VCaP (cell line): ENCODE data around the gene DDX3X.
"Not testable (repeated sequence)": the region's sequence is repeated elsewhere in the genome, so short reads cannot be mapped to it uniquely, and the experiment has no call there.

Experiments
- H3K27ac ChIP-seq: fragments of 450-650 bp; 2 replicates; pipeline ENCODE4 v1.5.1; 2017
- CTCF ChIP-seq: fragments of 450-650 bp; conservative IDR thresholded peaks from 2 replicates; pipeline ENCODE4 v1.5.1; 2017; ENCODE audit warnings: mild to moderate bottlenecking, moderate library complexity

The DDX3X gene

GRCh38 chrX:41350150-41350975 is 16.4 kb downstream of the DDX3X start:
- H3K27ac ChIP-seq = no peak overlapping the region
- TF ChIP-seq CTCF = no peak

GRCh38 chrX:41350976-41351569 is 17.1 kb downstream of the DDX3X start:
- no peak for TF ChIP-seq CTCF
- no peak overlapping the region for H3K27ac ChIP-seq

- TF ChIP-seq CTCF = no peak
- H3K27ac ChIP-seq = no peak overlapping the region
Observed at GRCh38 chrX:41351923-41352322, 18.0 kb downstream of the DDX3X start.

- no peak overlapping the region for H3K27ac ChIP-seq
- TF ChIP-seq CTCF = no peak
Observed at GRCh38 chrX:41352329-41352838, 18.4 kb downstream of the DDX3X start.

GRCh38 chrX:41353985-41354384 is 20.0 kb downstream of the DDX3X start:
- H3K27ac ChIP-seq = no peak overlapping the region
- no peak for TF ChIP-seq CTCF

GRCh38 chrX:41369152-41369551 is 35.2 kb downstream of the DDX3X start:
- TF ChIP-seq CTCF = no peak

GRCh38 chrX:41371575-41371974 is 37.6 kb downstream of the DDX3X start:
- not testable (repeated sequence) for H3K27ac ChIP-seq

More at GRCh38 chrX:41369152-41369551, 35.2 kb downstream of the DDX3X start:
- no peak overlapping the region for H3K27ac ChIP-seq
